Heart left ventricle (tissue), 16 donors: ENCODE measurements around the gene STARD13. TPM values are rescaled to one million over a fixed set of nuclear protein-coding genes. Genes with fewer than 3 reads are reported as not detected.

Experiments used
- ATAC-seq, 4 donors: fragments of 200-7000 bp; cut with Tn5 transposase; one replicate each; pipeline ENCODE4 v1.9.1; 2020 to 2022; ENCODE audit warnings: moderate library complexity in 4 of 4, mild to moderate bottlenecking in 3 of 4, moderate number of reproducible peaks in 1 of 4
- DNase-seq, 5 donors: peaks; one replicate each; pipeline ENCODE4 v3.0.0-alpha.2; 2020
- H3K27ac ChIP-seq, 12 donors: fragments of 200-600 bp; sonication (generic) in 4 of 12; one replicate each; pipeline versions ENCODE4 v1.5.0 to v1.8.0; 2016 to 2022; ENCODE audit warnings: mild to moderate bottlenecking in 2 of 12
- H3K27me3 ChIP-seq, 9 donors: fragments of 200-600 bp; sonication (generic) in 2 of 9; one replicate each; pipeline versions ENCODE4 v1.5.1 to v1.8.0; 2016 to 2022; ENCODE audit warnings: mild to moderate bottlenecking in 3 of 9
- H3K36me3 ChIP-seq, 9 donors: fragments of 200-600 bp; sonication (generic) in 2 of 9; one replicate each; pipeline versions ENCODE4 v1.5.0 to v1.8.0; 2018 to 2022; ENCODE audit warnings: mild to moderate bottlenecking in 2 of 9
- H3K4me1 ChIP-seq, 12 donors: fragments of 200-600 bp; sonication (generic) in 4 of 12; one replicate each; pipeline versions ENCODE4 v1.5.0 to v1.8.0; 2016 to 2022; ENCODE audit warnings: mild to moderate bottlenecking in 3 of 12
- H3K4me3 ChIP-seq, 12 donors: fragments of 200-600 bp; sonication (generic) in 4 of 12; one replicate each; pipeline versions ENCODE4 v1.5.0 to v1.8.0; 2017 to 2022; ENCODE audit warnings: mild to moderate bottlenecking in 9 of 12, moderate library complexity in 4 of 12
- H3K9me3 ChIP-seq, 12 donors: fragments of 200-600 bp; sonication (generic) in 4 of 12; one replicate each; pipeline versions ENCODE4 v1.5.0 to v1.8.0; 2016 to 2022; ENCODE audit warnings: mild to moderate bottlenecking in 1 of 12
- CTCF ChIP-seq, 12 donors: fragments of 200-600 bp; sonication (generic) in 4 of 12; IDR thresholded peaks; one replicate each; pipeline versions ENCODE4 v1.5.0 to v1.8.0; 2018 to 2022; ENCODE audit warnings: antibody characterized with exemption in 12 of 12, mild to moderate bottlenecking in 5 of 12
- POLR2A ChIP-seq, 2 donors: fragments of 450-650 bp; IDR thresholded peaks; one replicate each; pipeline ENCODE4 v1.6.1; 2017; ENCODE audit warnings: antibody characterized with exemption in 2 of 2, mild to moderate bottlenecking in 2 of 2, moderate library complexity in 2 of 2
- WGBS, 4 donors: extraction: QIAGEN DNeasy Blood & Tissue Kit in 2 of 4; methylation state at CpG; one replicate each; pipeline versions ENCODE4 v1.1.5 to v1.1.7; 2013 to 2018; 5-methylcytosine and 5-hydroxymethylcytosine counted together
- intact Hi-C, 10 donors: fragments of 100-400 bp; cut with DNase I; formaldehyde crosslinking; loops; one replicate each; pipeline versions ENCODE4 v1.11.1 to v1.14.2; 2022
- polyA plus RNA-seq, 2 donors: library from polyadenylated mRNA; stranded (reverse); fragments of 200-250 nt; gene quantifications; one replicate each; pipeline ENCODE4 v1.2.3, GENCODE V29; 2013
- total RNA-seq, 9 donors: library from RNA; depleted of rRNA in 2 of 9; stranded (reverse); fragments of >200 nt in 2 of 9; fragmentation: NEBNext Ultra II Directional in 3 of 9; extraction: Animal tissue kit (Norgen Biotek cat#: 25700) in 3 of 9; gene quantifications; one replicate each; pipeline versions ENCODE4 v1.1.0 to v1.2.4, GENCODE V29; 2016 to 2023
- donor health status: ischemic (EF 13 %, LVEDD 7.1; RV severe dilation, severe dysfunction).
- donor health status: healthy with polysubstance abuse.
- donor health status: DM: no; HTN: yes; CAD: no.
- donor health status: DM: no; HTN: no; CAD: no.
- donor health status: ischemic (EF 25% LVEDD 6.9; RV normal size, moderate dysfunction).
- donor health status: ischemic (EF 25% LVEDD 5.7; RV mildly dilated, moderate dysfunction).
- donor health status: healthy.
- donor health status: DM: yes; HTN: yes; CAD: no.
- donor health status: ischemic (EF 35%, LVEDD 5.7; RV mildly dilated, moderate dysfunction).
- donor health status: nonischemic (EF 11% LVEDD 7.7; RV severe dilation, severe dysfunction).
- donor health status: DM: yes; HTN: yes; CAD: no.
- donor health status: PGD.
- donor health status: ischemic (EF 29% LVEDD 5.4; RV normal size, mild dysfunction).
- donor health status: nonischemic (EF 23%, LVEDD 6.1; RV moderate dilation, normal function).

STARD13 gene
- total and polyA plus RNA-seq, 11 donors: 9.3 to 39.2 (median 28.3) TPM

- Histone ChIP-seq H3K4me1 (peaks cover 0 to 54% (median 31%) of the 10 kb centered on the region in 12 donors), H3K4me3 (no peak overlapping the region), H3K9me3 (peaks cover 0 to 23% (median 0%) of the 10 kb centered on the region in 12 donors), H3K27ac (peak overlapping the region in 10 of 12 donors; percentile 4 to 65 (median 37)), H3K27me3 (no peaks in the 10 kb centered on the region), H3K36me3 (peaks cover 0 to 11% (median 0%) of the 10 kb centered on the region in 9 donors)
- intact Hi-C loops: loop anchor here in 7 of 10 donors (2.0 to 10.0 kb wide), 7 partner anchors 41 to 489 kb away; partner anchors contain the start of gene STARD13 (in 2 of the 7)
- ATAC-seq (peak in 1 of 4 donors; percentile 50), DNase-seq (no peak)
- 81 to 90% (median 84%) methylated on average over 8 of the region's 8 CpGs for WGBS, 4 donors
- TF ChIP-seq CTCF (IDR thresholded peaks at IDR 0.05) (no peak), POLR2A (IDR thresholded peaks at IDR 0.05) (no peak)
These were observed 49.5 kb downstream of the STARD13 start for GRCh38 chr13:33236021-33236420.

- intact Hi-C loops: loop anchor here in 6 of 10 donors (5.0 to 10.0 kb wide), 5 partner anchors 47 to 489 kb away; partner anchors contain the start of gene STARD13 (in 1 of the 6)
- ATAC-seq (peak in 2 of 4 donors; percentile 15 to 19), DNase-seq (no peak)
- no peak for TF ChIP-seq POLR2A (IDR thresholded peaks at IDR 0.05)
- no peak for TF ChIP-seq CTCF (IDR thresholded peaks at IDR 0.05)
- Histone ChIP-seq H3K27me3 (no peaks in the 10 kb centered on the region), H3K9me3 (peaks cover 0 to 19% (median 0%) of the 10 kb centered on the region in 12 donors), H3K36me3 (peaks cover 0 to 11% (median 0%) of the 10 kb centered on the region in 9 donors), H3K4me1 (peaks cover 0 to 59% (median 33%) of the 10 kb centered on the region in 12 donors), H3K4me3 (no peak overlapping the region), H3K27ac (peak overlapping the region in 11 of 12 donors; percentile 9 to 65 (median 31))
- WGBS, 4 donors: 38 to 59% (median 48%) methylated on average over 3 of the region's 3 CpGs
These were observed 50.0 kb downstream of the STARD13 start for GRCh38 chr13:33235564-33235963.

GRCh38 chr13:33235078-33235477 lies 50.5 kb downstream of the STARD13 start:
- intact Hi-C loops: loop anchor here in 6 of 10 donors (5.0 to 10.0 kb wide), 5 partner anchors 47 to 490 kb away; partner anchors contain the start of gene STARD13 (in 1 of the 6)
- H3K4me1 ChIP-seq: peaks cover 0 to 64% (median 36%) of the 10 kb centered on the region in 12 donors
- peaks cover 0 to 11% (median 0%) of the 10 kb centered on the region in 9 donors for H3K36me3 ChIP-seq
- ATAC-seq (peak; percentile 33 to 69 (median 58)), DNase-seq (no peak)
- TF ChIP-seq CTCF (IDR thresholded peaks at IDR 0.05): no peak
- TF ChIP-seq POLR2A (IDR thresholded peaks at IDR 0.05): no peak
- H3K9me3 ChIP-seq: peaks cover 0 to 14% (median 0%) of the 10 kb centered on the region in 12 donors
- H3K4me3 ChIP-seq: no peak overlapping the region
- H3K27ac ChIP-seq: peak overlapping the region in 11 of 12 donors; percentile 9 to 65 (median 31)
- H3K27me3 ChIP-seq: no peaks in the 10 kb centered on the region

- no peak overlapping the region for H3K4me3 ChIP-seq
- no peak for TF ChIP-seq POLR2A (IDR thresholded peaks at IDR 0.05)
- no peak for TF ChIP-seq CTCF (IDR thresholded peaks at IDR 0.05)
- WGBS, 4 donors: 68 to 77% (median 71%) methylated on average over 3 to 5 of the region's 5 CpGs
- ATAC-seq (peak; percentile 33 to 78 (median 64)), DNase-seq (peak in 3 of 5 donors; percentile 45 to 84 (median 83))
- peaks cover 0 to 11% (median 0%) of the 10 kb centered on the region in 9 donors for H3K36me3 ChIP-seq
- H3K27ac ChIP-seq: peak overlapping the region in 8 of 12 donors; percentile 7 to 69 (median 38)
- intact Hi-C loops: loop anchor here in 9 of 10 donors (5.0 to 10.0 kb wide), 8 partner anchors 34 to 491 kb away; partner anchors contain the start of gene STARD13 (in 3 of the 9)
- peaks cover 1 to 79% (median 50%) of the 10 kb centered on the region in 12 donors for H3K4me1 ChIP-seq
- peaks cover 0 to 13% (median 0%) of the 10 kb centered on the region in 12 donors for H3K9me3 ChIP-seq
- no peaks in the 10 kb centered on the region for H3K27me3 ChIP-seq
These were observed 52.0 kb downstream of the STARD13 start for GRCh38 chr13:33233547-33233946.
